Naive B cell (primary cell): Measurements from ENCODE around the gene HOXD11. TPM values are rescaled to one million over a fixed set of nuclear protein-coding genes. Genes with fewer than 3 reads are reported as not detected.
A peak's percentile ranks its signal among the peaks of the same experiment; 100 is the strongest.

ENCODE experiments used
- ATAC-seq, 2 donors: fragments of 150-1000 bp; cut with Tn5 transposase; 2 replicates each; pipeline ENCODE4 v1.10.0; 2021; ENCODE audit warnings: low read depth in 2 of 2, mild to moderate bottlenecking in 2 of 2, moderate library complexity in 2 of 2
- DNase-seq: peaks from one replicate; pipeline ENCODE4 v3.0.0; 2022
- H3K27ac Mint-ChIP-seq, 6 donors: one replicate each; pipeline ENCODE4 v1.8.0; 2020 to 2022; ENCODE audit warnings: mild to moderate bottlenecking in 6 of 6, mixed read lengths in 6 of 6, moderate library complexity in 5 of 6, inconsistent platforms in 2 of 6
- H3K27me3 Mint-ChIP-seq, 3 donors: one replicate each; pipeline ENCODE4 v1.8.0; 2021 to 2022; ENCODE audit warnings: mixed read lengths in 3 of 3, mild to moderate bottlenecking in 1 of 3
- H3K36me3 Mint-ChIP-seq, 2 donors: one replicate each; pipeline ENCODE4 v1.8.0; 2020 to 2022; ENCODE audit warnings: mixed read lengths in 2 of 2, inconsistent platforms in 1 of 2, mild to moderate bottlenecking in 1 of 2
- H3K4me1 Mint-ChIP-seq, 3 donors: one replicate each; pipeline ENCODE4 v1.8.0; 2020 to 2022; ENCODE audit warnings: mixed read lengths in 3 of 3, inconsistent platforms in 1 of 3, mild to moderate bottlenecking in 1 of 3, moderate library complexity in 1 of 3
- H3K4me3 Mint-ChIP-seq, 8 donors: one replicate each; pipeline ENCODE4 v1.8.0; 2020 to 2022; ENCODE audit warnings: mild to moderate bottlenecking in 8 of 8, mixed read lengths in 8 of 8, moderate library complexity in 8 of 8, inconsistent platforms in 2 of 8
- H3K9me3 Mint-ChIP-seq, 7 donors: one replicate each; pipeline ENCODE4 v1.8.0; 2020 to 2022; ENCODE audit warnings: mixed read lengths in 7 of 7, mild to moderate bottlenecking in 5 of 7, inconsistent platforms in 2 of 7, moderate library complexity in 1 of 7
- polyA plus RNA-seq, 6 donors: library from polyadenylated mRNA; unstranded; fragments of 300-500 nt; fragmentation: Illumina TruSeq; gene quantifications; one replicate each; pipeline ENCODE4 v1.2.3, GENCODE V29; 2021; ENCODE audit warnings: low read depth in 6 of 6

HOXD11 gene
- polyA plus RNA-seq, 6 donors from 2014 or later, result not detected

- ATAC-seq (no peak), DNase-seq (no peak)
- H3K27ac Mint-ChIP-seq, result peak within 1 kb of the TSS in 3 of 6 donors; percentile 7 to 91 (median 43)
- peaks cover 0 to 8% of the 10 kb centered on the region in 2 donors for H3K36me3 Mint-ChIP-seq
- H3K4me3 Mint-ChIP-seq, result peak within 1 kb of the TSS in 2 of 8 donors; percentile 10 to 26
- H3K4me1 Mint-ChIP-seq, result peaks cover 0 to 6% (median 2%) of the 10 kb centered on the region in 3 donors
- peaks cover 63 to 96% (median 93%) of the 10 kb centered on the region in 3 donors for H3K27me3 Mint-ChIP-seq
- peaks cover 0 to 13% (median 0%) of the 10 kb centered on the region in 7 donors for H3K9me3 Mint-ChIP-seq
Measured at GRCh38 chr2:176151442-176152287, 44.6 kb downstream of the HOXD11 start, which contains the start of gene HOXD4. HOXD4 (plus strand) TSS chr2:176151550; CDS start chr2:176151634, 84 bp downstream.

GRCh38 chr2:176152350-176153181 is 45.5 kb downstream of the HOXD11 start:
- Mint-ChIP-seq H3K4me3 (no peak overlapping the region), H3K4me1 (peaks cover 3 to 6% (median 5%) of the 10 kb centered on the region in 3 donors), H3K27me3 (peaks cover 60 to 93% (median 93%) of the 10 kb centered on the region in 3 donors), H3K27ac (no peak overlapping the region), H3K36me3 (peaks cover 0 to 13% of the 10 kb centered on the region in 2 donors), H3K9me3 (peaks cover 0 to 9% (median 3%) of the 10 kb centered on the region in 7 donors)
- ATAC-seq (no peak), DNase-seq (no peak)

GRCh38 chr2:176154576-176155252 is 47.6 kb downstream of the HOXD11 start:
- no peak for DNase-seq
- Mint-ChIP-seq H3K36me3 (peaks cover 0 to 16% of the 10 kb centered on the region in 2 donors), H3K9me3 (peaks cover 0 to 9% (median 3%) of the 10 kb centered on the region in 7 donors), H3K4me1 (peaks cover 4 to 12% (median 8%) of the 10 kb centered on the region in 3 donors), H3K4me3 (peak overlapping the region in 1 of 8 donors; percentile 62), H3K27ac (no peak overlapping the region), H3K27me3 (peaks cover 50 to 89% (median 84%) of the 10 kb centered on the region in 3 donors)
- ATAC-seq, result no peak

- Mint-ChIP-seq H3K4me3 (peak overlapping the region in 1 of 8 donors; percentile 62), H3K36me3 (peaks cover 0 to 11% of the 10 kb centered on the region in 2 donors), H3K4me1 (peaks cover 4 to 8% (median 6%) of the 10 kb centered on the region in 3 donors), H3K27ac (peak overlapping the region in 2 of 6 donors; percentile 3 to 52), H3K27me3 (peaks cover 44 to 86% (median 78%) of the 10 kb centered on the region in 3 donors), H3K9me3 (peaks cover 0 to 5% (median 3%) of the 10 kb centered on the region in 7 donors)
- no peak for DNase-seq
- ATAC-seq, result no peak
Measured at GRCh38 chr2:176155356-176156044, 48.4 kb downstream of the HOXD11 start.

GRCh38 chr2:176156301-176156806 is 49.3 kb downstream of the HOXD11 start:
- Mint-ChIP-seq H3K4me1 (peaks cover 4 to 15% (median 6%) of the 10 kb centered on the region in 3 donors), H3K27me3 (peaks cover 43 to 86% (median 78%) of the 10 kb centered on the region in 3 donors), H3K4me3 (peak overlapping the region in 2 of 8 donors; percentile 18 to 46), H3K9me3 (peaks cover 0 to 6% (median 4%) of the 10 kb centered on the region in 7 donors), H3K27ac (peak overlapping the region in 1 of 6 donors; percentile 59), H3K36me3 (peaks cover 0 to 8% of the 10 kb centered on the region in 2 donors)
- ATAC-seq (no peak), DNase-seq (no peak)

- DNase-seq, result no peak
- Mint-ChIP-seq H3K36me3 (peaks cover 0 to 8% of the 10 kb centered on the region in 2 donors), H3K9me3 (peaks cover 0 to 6% (median 4%) of the 10 kb centered on the region in 7 donors), H3K4me1 (peaks cover 4 to 16% (median 6%) of the 10 kb centered on the region in 3 donors), H3K4me3 (peak within 1 kb of the TSS in 7 of 8 donors; percentile 19 to 85 (median 46)), H3K27me3 (peaks cover 47 to 86% (median 78%) of the 10 kb centered on the region in 3 donors), H3K27ac (peak within 1 kb of the TSS in 4 of 6 donors; percentile 33 to 96 (median 90))
- no peak for ATAC-seq
Measured at GRCh38 chr2:176156807-176157498, 49.9 kb downstream of the HOXD11 start, which contains the start of gene HOXD3. HOXD3 (plus strand) TSS chr2:176157307; CDS start chr2:176169115, 11,808 bp downstream.

GRCh38 chr2:176157499-176158185 is 50.6 kb downstream of the HOXD11 start:
- Mint-ChIP-seq H3K9me3 (peaks cover 0 to 6% (median 4%) of the 10 kb centered on the region in 7 donors), H3K4me3 (peak overlapping the region in 7 of 8 donors; percentile 19 to 85 (median 44)), H3K4me1 (peaks cover 4 to 16% (median 6%) of the 10 kb centered on the region in 3 donors), H3K27me3 (peaks cover 51 to 89% (median 84%) of the 10 kb centered on the region in 3 donors), H3K36me3 (peaks cover 0 to 8% of the 10 kb centered on the region in 2 donors), H3K27ac (peak overlapping the region in 4 of 6 donors; percentile 33 to 96 (median 90))
- no peak for DNase-seq
- no peak for ATAC-seq

- DNase-seq (no peak), ATAC-seq (no peak)
- Mint-ChIP-seq H3K4me3 (peak overlapping the region in 6 of 8 donors; percentile 19 to 74 (median 57)), H3K27ac (peak overlapping the region in 4 of 6 donors; percentile 30 to 88 (median 62)), H3K9me3 (peaks cover 0 to 8% (median 2%) of the 10 kb centered on the region in 7 donors), H3K36me3 (peaks cover 0 to 8% of the 10 kb centered on the region in 2 donors), H3K27me3 (peaks cover 56 to 89% (median 84%) of the 10 kb centered on the region in 3 donors), H3K4me1 (peaks cover 4 to 16% (median 6%) of the 10 kb centered on the region in 3 donors)
Measured at GRCh38 chr2:176158186-176158591, 51.1 kb downstream of the HOXD11 start.

- no peak for DNase-seq
- peaks cover 63 to 89% (median 85%) of the 10 kb centered on the region in 3 donors for H3K27me3 Mint-ChIP-seq
- peaks cover 4 to 16% (median 12%) of the 10 kb centered on the region in 3 donors for H3K4me1 Mint-ChIP-seq
- peaks cover 0 to 16% of the 10 kb centered on the region in 2 donors for H3K36me3 Mint-ChIP-seq
- peak overlapping the region in 2 of 6 donors; percentile 63 to 80 for H3K27ac Mint-ChIP-seq
- H3K4me3 Mint-ChIP-seq, result peak overlapping the region in 4 of 8 donors; percentile 12 to 84 (median 60)
- ATAC-seq, result no peak
- H3K9me3 Mint-ChIP-seq, result peaks cover under 1 to 15% (median 8%) of the 10 kb centered on the region in 7 donors
Measured at GRCh38 chr2:176158855-176159662, 52.0 kb downstream of the HOXD11 start.
